ENCODE results near the gene U2SURP. TPM values are rescaled to one million over a fixed set of nuclear protein-coding genes. Genes with fewer than 3 reads are reported as not detected.

Gene U2SURP
- total RNA-seq, 4 donors from 2014 or later: 43.2 to 63.7 (median 43.9) TPM

GRCh38 chr3:142958707-142959106 lies 42.7 kb upstream of the U2SURP start:
- Histone ChIP-seq H3K27ac (peak overlapping the region; percentile 40 to 77 (median 73)), H3K4me3 (peak overlapping the region in 3 of 4 donors; percentile 3 to 19 (median 18)), H3K9me3 (no peaks in the 10 kb centered on the region), H3K4me1 (peaks cover 15 to 20% of the 10 kb centered on the region in 2 donors), H3K27me3 (no peaks in the 10 kb centered on the region), H3K36me3 (no peaks in the 10 kb centered on the region)
- in situ Hi-C loops (cut with MboI; ENCODE audit: low sequenced_read_pairs in 4 of 4): no loop called here
- DNase-seq (peak in 1 of 2 donors; percentile 58), ATAC-seq (peak; percentile 68 to 84)
- no peak for TF ChIP-seq POLR2A (IDR thresholded peaks at IDR 0.05)
- TF ChIP-seq, protein P1, sequence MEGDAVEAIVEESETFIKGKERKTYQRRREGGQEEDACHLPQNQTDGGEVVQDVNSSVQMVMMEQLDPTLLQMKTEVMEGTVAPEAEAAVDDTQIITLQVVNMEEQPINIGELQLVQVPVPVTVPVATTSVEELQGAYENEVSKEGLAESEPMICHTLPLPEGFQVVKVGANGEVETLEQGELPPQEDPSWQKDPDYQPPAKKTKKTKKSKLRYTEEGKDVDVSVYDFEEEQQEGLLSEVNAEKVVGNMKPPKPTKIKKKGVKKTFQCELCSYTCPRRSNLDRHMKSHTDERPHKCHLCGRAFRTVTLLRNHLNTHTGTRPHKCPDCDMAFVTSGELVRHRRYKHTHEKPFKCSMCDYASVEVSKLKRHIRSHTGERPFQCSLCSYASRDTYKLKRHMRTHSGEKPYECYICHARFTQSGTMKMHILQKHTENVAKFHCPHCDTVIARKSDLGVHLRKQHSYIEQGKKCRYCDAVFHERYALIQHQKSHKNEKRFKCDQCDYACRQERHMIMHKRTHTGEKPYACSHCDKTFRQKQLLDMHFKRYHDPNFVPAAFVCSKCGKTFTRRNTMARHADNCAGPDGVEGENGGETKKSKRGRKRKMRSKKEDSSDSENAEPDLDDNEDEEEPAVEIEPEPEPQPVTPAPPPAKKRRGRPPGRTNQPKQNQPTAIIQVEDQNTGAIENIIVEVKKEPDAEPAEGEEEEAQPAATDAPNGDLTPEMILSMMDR (IDR thresholded peaks at IDR 0.05 in 4 of 5, conservative IDR thresholded peaks at IDR 0.05 in 1 of 5): no peak
- intact Hi-C loops (cut with DNase I; ENCODE audit: low total_unique reads): no loop called here

- intact Hi-C loops (cut with DNase I; ENCODE audit: low total_unique reads) (no loop called here), in situ Hi-C loops (cut with MboI; ENCODE audit: low sequenced_read_pairs in 4 of 4) (no loop called here)
- peak overlapping the region in 1 of 4 donors; percentile 73 for H3K27ac ChIP-seq
- TF ChIP-seq POLR2A (IDR thresholded peaks at IDR 0.05): no peak
- TF ChIP-seq, protein P1 (IDR thresholded peaks at IDR 0.05 in 4 of 5, conservative IDR thresholded peaks at IDR 0.05 in 1 of 5): no peak
- H3K36me3 ChIP-seq: no peaks in the 10 kb centered on the region
- DNase-seq (no peak), ATAC-seq (no peak)
- no peaks in the 10 kb centered on the region for H3K27me3 ChIP-seq
- H3K4me1 ChIP-seq: peaks cover 15 to 20% of the 10 kb centered on the region in 2 donors
- no peak overlapping the region for H3K4me3 ChIP-seq
- H3K9me3 ChIP-seq: no peaks in the 10 kb centered on the region
These were observed 41.0 kb upstream of the U2SURP start for GRCh38 chr3:142960322-142960850.

DNA sequence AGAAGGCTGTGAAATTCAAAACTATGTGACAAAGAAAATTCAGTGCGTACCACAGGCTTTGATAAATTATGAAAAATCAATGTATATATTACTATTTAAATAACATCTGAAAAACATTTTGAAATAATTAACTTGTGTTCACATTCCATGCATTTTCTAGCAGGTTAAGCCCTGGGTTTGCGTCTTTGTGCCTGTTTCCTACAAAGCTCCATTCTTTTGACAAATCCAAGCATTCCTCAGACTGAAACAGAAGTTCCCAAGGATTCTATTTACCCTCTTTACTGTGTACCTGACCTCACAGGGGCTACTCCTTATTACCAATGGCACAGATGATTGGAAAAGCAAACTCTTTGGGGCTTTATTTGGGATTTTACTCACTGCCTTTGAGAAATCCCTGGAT lies 39.8 kb upstream of the U2SURP start:
- intact Hi-C loops (cut with DNase I; ENCODE audit: low total_unique reads): no loop called here
- TF ChIP-seq, protein P1 (IDR thresholded peaks at IDR 0.05 in 4 of 5, conservative IDR thresholded peaks at IDR 0.05 in 1 of 5): no peak
- TF ChIP-seq POLR2A (IDR thresholded peaks at IDR 0.05): no peak
- H3K4me3 ChIP-seq: no peak overlapping the region
- H3K36me3 ChIP-seq: no peaks in the 10 kb centered on the region
- H3K27me3 ChIP-seq: no peaks in the 10 kb centered on the region
- no peaks in the 10 kb centered on the region for H3K9me3 ChIP-seq
- DNase-seq: no peak
- H3K27ac ChIP-seq: no peak overlapping the region
- ATAC-seq: no peak
- peaks cover 15 to 20% of the 10 kb centered on the region in 2 donors for H3K4me1 ChIP-seq
- in situ Hi-C loops (cut with MboI; ENCODE audit: low sequenced_read_pairs in 4 of 4): no loop called here

DNA sequence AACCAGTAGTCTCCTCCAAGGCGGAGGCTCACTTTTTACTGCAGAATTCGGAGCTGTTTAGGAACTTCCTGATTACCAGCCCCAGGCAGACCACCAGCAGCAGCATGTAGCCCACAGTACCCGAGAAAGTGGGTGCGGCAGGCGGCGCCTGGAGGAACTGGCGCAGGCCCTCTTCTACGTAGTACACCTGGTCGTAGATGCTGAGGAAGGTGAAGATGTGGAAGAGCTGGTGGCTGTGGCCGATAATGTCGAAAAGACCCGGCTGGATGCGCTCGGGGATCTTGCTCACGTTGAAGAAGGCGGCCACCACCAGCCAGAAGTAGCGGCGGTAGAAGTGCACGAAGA lies 39.2 kb upstream of the U2SURP start:
- no peak for ATAC-seq
- no peaks in the 10 kb centered on the region for H3K27me3 ChIP-seq
- in situ Hi-C loops (cut with MboI; ENCODE audit: low sequenced_read_pairs in 4 of 4): no loop called here
- no peak overlapping the region for H3K27ac ChIP-seq
- no peaks in the 10 kb centered on the region for H3K36me3 ChIP-seq
- no peak overlapping the region for H3K4me3 ChIP-seq
- H3K4me1 ChIP-seq: peaks cover 15 to 20% of the 10 kb centered on the region in 2 donors
- no peak for TF ChIP-seq POLR2A (IDR thresholded peaks at IDR 0.05)
- TF ChIP-seq, protein P1 (IDR thresholded peaks at IDR 0.05 in 4 of 5, conservative IDR thresholded peaks at IDR 0.05 in 1 of 5): no peak
- H3K9me3 ChIP-seq: no peaks in the 10 kb centered on the region
- no peak for DNase-seq
- intact Hi-C loops (cut with DNase I; ENCODE audit: low total_unique reads): no loop called here
